Stimulated activated naive CD8-positive, alpha-beta T cell treated with anti-CD3 and anti-CD28 coated beads, Interleukin-15, Interleukin-2, amounts not matched to agents 100 ng/mL and 50 ng/mL, for 24 hours (primary cell): ENCODE measurements around the gene USP27X.

Source experiments
- H3K27ac Mint-ChIP-seq: one replicate; pipeline ENCODE4 v1.8.0; 2021; ENCODE audit warnings: mild to moderate bottlenecking, mixed read lengths
- H3K27me3 Mint-ChIP-seq: one replicate; pipeline ENCODE4 v1.8.0; 2021; ENCODE audit warnings: mixed read lengths
- H3K36me3 Mint-ChIP-seq: one replicate; pipeline ENCODE4 v1.8.0; 2021; ENCODE audit warnings: low read depth, mixed read lengths
- H3K4me1 Mint-ChIP-seq: one replicate; pipeline ENCODE4 v1.8.0; 2021; ENCODE audit warnings: low read depth, mixed read lengths
- H3K4me3 Mint-ChIP-seq: one replicate; pipeline ENCODE4 v1.8.0; 2021; ENCODE audit warnings: mild to moderate bottlenecking, mixed read lengths
- H3K9me3 Mint-ChIP-seq: one replicate; pipeline ENCODE4 v1.8.0; 2021; ENCODE audit warnings: mixed read lengths

The USP27X gene

GRCh38 chrX:49919617-49920016 lies 40.3 kb downstream of the USP27X start:
- H3K27ac Mint-ChIP-seq: no peak overlapping the region
- H3K9me3 Mint-ChIP-seq: no peaks in the 10 kb centered on the region
- H3K4me1 Mint-ChIP-seq: peaks cover 12% of the 10 kb centered on the region
- H3K36me3 Mint-ChIP-seq: no peaks in the 10 kb centered on the region
- H3K27me3 Mint-ChIP-seq: no peaks in the 10 kb centered on the region
- no peak overlapping the region for H3K4me3 Mint-ChIP-seq

- Mint-ChIP-seq H3K4me1 (peaks cover 12% of the 10 kb centered on the region), H3K4me3 (no peak overlapping the region), H3K36me3 (peaks cover 7% of the 10 kb centered on the region), H3K9me3 (no peaks in the 10 kb centered on the region), H3K27ac (no peak overlapping the region), H3K27me3 (no peaks in the 10 kb centered on the region)
These were observed 41.8 kb downstream of the USP27X start for GRCh38 chrX:49921109-49921508.

- peaks cover 16% of the 10 kb centered on the region for H3K4me1 Mint-ChIP-seq
- H3K9me3 Mint-ChIP-seq: no peaks in the 10 kb centered on the region
- peak within 1 kb of the TSS; percentile 82 for H3K4me3 Mint-ChIP-seq
- H3K36me3 Mint-ChIP-seq: peaks cover 14% of the 10 kb centered on the region
- H3K27ac Mint-ChIP-seq: peak within 1 kb of the TSS; percentile 67
- H3K27me3 Mint-ChIP-seq: no peaks in the 10 kb centered on the region
These were observed 43.3 kb downstream of the USP27X start, which contains the start of gene CLCN5 for GRCh38 chrX:49922291-49923241. Gene CLCN5 (plus strand): TSS chrX:49922596. CDS start chrX:49925299, 2,703 bp downstream.

GRCh38 chrX:49925176-49925575 lies 45.9 kb downstream of the USP27X start:
- Mint-ChIP-seq H3K27me3 (no peaks in the 10 kb centered on the region), H3K4me3 (no peak overlapping the region), H3K27ac (no peak overlapping the region), H3K9me3 (no peaks in the 10 kb centered on the region), H3K4me1 (peaks cover 16% of the 10 kb centered on the region), H3K36me3 (peaks cover 14% of the 10 kb centered on the region)

GRCh38 chrX:49930039-49930438 lies 50.8 kb downstream of the USP27X start:
- peaks cover 14% of the 10 kb centered on the region for H3K36me3 Mint-ChIP-seq
- H3K27ac Mint-ChIP-seq: no peak overlapping the region
- H3K4me3 Mint-ChIP-seq: no peak overlapping the region
- peaks cover 9% of the 10 kb centered on the region for H3K4me1 Mint-ChIP-seq
- H3K9me3 Mint-ChIP-seq: no peaks in the 10 kb centered on the region
- H3K27me3 Mint-ChIP-seq: no peaks in the 10 kb centered on the region
